NCI-H524 treated with DMSO at 0.1 percent for 48 hours (cell line): ENCODE measurements around the gene MARK3.
"Not testable (repeated sequence)": the region's sequence is repeated elsewhere in the genome, so short reads cannot be mapped to it uniquely, and the experiment has no call there.

Experiments
- DNase-seq: peaks from one replicate; lab custom pipeline; 2025; lab: John Stamatoyannopoulos, UW

Gene MARK3

DNA sequence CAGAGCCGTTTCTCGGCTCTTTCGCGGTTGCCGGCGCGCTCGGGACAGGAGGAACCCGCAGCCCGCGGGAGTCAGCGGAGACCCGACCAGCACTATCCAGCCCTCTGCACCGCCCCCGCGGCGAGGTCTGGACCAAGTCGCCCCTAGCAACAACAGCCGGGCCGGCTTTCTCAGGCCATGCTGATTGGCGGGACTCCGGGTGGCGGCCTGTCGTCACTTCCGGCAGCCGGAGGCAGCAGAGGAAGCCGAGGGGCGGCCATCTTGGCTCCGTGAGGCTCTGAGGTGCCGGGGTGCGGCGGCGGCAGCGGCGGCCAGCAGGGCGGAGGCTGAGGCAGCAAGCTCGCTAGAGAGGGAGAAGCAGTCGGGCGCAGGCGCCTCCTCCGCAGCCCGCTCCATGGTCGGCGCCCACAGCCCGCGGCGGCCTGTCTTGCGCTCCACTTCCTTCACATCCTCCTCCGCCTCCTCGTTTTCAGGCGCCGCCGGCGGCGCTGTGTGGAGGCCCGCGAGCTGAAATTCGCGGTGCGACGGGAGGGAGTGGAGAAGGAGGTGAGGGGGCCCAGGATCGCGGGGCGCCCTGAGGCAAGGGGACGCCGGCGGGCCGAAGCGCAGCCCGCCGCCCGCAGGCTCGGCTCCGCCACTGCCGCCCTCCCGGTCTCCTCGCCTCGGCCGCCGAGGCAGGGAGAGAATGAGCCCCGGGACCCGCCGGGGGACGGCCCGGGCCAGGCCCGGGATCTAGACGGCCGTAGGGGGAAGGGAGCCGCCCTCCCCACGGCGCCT, at the start of gene MARK3:
MARK3 (plus strand) TSS at position 264 of the 777 bp plus-strand sequence. CDS start 615 bp downstream, outside the sequence.
- DNase-seq, result peak; percentile 71

DNA sequence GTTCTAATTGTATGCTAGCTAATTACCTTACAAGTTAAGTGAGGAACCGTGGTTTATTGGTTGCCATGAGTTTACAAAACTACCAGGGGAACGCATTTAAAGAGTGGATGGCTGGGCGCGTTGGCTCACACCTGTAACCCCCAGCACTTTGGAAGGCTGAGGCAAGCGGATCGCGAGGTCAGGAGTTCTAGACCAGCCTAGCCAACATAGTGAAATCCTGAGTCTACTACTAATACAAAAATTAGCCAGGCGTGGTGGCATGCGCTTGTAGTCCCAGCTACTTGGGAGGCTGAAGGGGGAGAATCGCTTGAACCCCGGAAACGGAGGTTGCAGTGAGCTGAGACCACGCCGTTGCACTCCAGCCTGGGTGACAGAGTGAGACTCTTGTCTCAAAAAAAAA, 49.0 kb upstream of the MARK3 start:
- no peak for DNase-seq

DNA sequence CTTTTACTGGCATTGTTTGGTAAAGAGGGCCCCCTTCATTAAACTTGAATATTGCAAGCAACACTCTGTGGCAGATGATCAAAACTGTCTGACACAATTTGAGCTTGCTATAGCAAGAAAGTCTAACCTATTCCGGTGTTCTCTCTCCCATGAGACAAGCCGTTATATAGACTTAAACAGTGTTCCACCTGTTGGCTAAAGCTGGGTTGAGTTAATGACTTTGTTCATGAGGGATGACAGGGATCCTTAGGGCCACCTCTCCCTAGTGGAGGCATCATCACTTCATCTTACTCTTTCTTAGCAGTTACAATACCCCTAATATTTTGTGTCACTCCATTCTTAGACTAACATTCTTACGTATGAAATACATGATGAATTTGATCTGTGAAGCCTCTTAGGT, 47.4 kb upstream of the MARK3 start:
- DNase-seq, result no peak

DNA sequence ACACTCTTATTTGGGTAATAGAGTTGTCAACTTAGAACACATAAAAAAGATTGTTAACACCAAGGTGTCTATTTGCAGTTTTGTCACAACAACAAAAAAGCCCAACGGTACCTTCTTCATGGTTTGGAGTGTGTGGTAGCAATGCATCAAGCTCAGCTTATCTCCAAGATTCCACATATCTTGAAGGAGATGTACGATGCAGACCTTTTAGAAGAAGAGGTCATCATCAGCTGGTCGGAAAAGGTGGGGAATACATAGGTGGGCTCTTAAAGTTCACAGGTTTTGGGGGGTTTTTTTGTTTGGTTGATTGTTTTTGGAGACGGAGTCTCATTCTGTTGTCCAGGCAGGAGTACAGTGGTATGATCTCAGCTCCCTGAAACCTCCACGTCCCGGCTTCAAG, 45.7 kb upstream of the MARK3 start:
- DNase-seq, result no peak

DNA sequence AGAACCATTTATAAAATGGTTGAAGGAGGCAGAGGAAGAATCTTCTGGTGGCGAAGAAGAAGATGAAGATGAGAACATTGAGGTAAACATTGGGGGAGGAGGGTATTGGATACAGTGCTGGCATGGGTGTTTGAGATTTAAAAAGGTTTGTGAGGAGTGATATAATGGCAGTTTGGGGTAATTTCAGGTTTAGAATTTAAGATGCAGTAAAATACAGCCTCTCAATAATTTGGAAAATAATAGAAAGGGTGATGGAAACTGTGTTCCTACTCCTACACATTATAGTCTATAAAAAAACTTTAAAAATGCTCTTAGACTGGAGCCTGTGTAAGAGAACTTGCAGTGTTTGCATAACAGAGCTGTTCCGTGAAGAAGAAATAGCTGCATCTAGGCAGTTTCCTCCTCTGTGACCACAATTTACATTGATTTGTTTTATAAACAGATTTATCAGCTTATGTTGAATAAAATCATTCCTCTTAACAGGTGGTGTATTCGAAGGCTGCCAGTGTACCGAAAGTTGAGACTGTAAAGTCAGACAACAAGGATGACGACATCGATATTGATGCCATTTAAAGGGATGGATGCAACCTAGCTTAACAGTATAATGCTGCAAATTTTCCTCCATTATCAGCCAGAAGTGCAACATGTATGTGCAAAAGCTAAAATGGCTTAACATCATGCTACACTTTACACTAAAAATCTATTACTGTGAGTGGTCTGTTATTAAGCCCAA, 44.6 kb upstream of the MARK3 start:
- no peak for DNase-seq

DNA sequence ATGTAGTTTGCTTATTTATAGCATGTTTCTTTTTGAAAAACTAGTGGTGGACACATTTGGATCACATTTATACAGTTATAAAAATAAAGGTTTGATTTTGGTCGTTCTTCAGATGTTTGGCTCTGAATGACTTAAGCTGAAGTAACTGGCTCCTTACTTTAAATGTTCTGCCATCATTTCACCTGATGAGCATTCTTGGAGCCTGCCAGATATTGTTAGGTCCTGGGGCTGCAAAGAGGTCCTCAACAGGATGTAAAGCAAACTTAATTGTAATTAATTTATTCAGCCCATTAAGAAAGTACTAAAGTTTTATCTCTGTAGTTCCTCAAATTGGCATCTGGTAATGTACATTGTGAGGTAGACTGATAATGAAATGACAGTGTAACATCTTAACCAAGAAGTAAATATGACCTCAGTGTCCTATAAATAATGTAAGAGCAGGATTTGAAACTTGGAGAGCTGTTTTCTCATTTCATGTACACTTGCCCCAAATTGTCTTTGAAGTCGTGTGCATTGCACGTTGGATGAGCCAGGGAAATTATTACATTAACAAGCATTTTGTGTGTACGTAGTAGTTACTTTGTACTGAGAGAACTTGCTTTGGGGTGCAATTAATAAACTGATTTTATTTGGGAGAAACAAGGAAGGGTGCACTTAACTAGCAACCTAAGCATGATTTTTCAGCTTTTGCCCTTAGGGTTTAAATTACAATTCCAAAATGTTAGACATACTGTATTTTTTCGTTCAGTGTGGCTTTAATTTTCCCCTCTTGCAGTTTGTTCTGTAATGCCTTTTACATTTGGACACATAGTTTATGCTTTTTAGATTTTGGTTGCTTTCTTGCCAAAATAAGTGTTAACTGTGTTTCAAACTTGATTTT, 43.7 kb upstream of the MARK3 start:
- DNase-seq, result no peak

DNA sequence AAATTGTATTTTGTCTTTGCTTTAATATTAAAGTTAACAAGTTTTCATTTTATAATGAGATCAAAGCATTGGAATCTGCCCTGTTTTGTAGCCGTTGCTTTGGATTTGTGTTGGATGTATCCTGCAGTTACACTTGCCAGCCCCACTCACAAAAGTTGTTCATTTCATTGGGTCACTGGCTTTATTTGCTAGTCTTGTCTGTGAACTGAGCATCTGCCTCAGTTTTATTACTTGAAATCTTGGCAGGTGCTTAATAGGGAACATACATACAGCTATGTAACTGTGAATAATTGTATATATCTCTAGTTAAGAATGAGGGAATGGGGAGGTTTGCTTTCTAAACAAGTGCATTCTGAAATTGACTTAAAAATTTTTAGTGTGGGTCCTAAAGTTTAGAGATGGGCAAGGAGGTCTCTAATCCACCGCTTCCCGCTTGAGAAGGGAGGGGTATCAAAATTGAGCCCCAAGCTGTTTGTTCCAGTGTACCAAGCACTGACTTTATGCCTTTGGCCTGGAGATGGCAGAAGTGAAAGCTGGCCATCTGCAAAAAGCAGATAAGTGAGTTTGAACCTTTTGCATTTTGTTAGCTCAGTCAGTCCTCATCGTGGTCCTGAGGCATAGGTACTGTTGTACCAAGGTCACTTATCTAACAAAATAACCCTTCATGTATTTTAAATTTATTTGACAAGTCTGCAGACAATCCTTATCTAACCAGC, 41.9 kb upstream of the MARK3 start:
- no peak for DNase-seq

DNA sequence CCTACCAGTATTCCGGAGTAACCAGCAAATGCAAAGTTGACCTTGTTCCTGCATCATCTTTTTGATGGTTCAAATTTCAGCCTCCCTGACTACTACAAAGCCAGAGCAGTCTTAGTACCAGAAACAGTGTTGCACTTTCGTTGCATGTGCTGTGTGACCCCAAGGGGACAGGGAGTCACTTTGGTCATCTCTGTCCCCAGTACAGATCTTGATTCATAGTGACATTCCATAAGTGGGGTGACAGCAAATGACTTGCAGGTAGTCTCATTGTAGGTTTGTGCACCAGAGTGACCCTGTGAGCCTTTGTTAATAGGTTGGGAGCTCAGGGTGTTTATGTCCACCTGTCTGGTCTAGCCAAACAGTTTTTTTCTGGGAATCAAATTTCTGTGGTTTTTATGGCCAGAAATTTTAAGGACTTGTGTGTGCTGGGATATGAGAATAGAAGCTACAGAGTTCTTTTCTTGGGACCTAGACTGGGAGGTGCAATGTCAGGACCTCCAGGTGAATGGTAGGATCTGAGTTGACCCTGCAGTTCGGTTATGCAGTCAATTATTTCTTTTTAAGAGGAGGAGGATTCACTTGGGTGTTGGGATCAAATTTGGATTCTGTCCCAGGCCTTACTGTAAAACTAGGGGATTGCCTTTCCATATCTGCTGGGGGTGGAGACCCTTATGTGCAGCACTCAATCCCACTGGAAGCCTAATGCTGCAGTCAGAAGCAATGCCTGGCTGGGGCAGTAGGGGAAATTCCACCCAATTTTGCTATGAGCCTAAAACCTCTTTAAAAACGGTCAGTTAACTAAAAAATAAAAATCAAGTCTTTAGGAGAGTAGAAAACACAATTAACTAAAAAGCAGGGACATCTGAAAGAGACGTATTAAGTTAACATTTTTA, 41.1 kb upstream of the MARK3 start:
- no peak for DNase-seq

DNA sequence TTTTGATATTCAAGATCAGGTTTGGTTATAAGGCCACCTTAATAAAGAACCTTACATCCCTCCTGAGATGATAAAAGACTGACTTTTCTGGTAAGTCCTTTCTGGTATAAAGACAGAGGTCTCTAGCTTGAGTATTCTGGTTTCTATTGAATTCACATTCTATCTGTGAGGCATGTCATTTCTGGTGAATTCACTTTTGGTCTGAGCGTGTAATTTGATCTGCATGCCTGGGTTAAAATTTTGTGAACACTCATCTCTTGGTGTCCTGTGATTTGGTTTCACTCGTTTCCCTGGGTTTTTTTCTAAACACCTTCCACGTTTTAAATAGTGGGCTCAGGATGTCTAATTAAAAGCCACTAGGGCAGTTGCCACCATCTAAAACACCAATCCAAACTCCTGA, 38.9 kb upstream of the MARK3 start:
- no peak for DNase-seq

DNA sequence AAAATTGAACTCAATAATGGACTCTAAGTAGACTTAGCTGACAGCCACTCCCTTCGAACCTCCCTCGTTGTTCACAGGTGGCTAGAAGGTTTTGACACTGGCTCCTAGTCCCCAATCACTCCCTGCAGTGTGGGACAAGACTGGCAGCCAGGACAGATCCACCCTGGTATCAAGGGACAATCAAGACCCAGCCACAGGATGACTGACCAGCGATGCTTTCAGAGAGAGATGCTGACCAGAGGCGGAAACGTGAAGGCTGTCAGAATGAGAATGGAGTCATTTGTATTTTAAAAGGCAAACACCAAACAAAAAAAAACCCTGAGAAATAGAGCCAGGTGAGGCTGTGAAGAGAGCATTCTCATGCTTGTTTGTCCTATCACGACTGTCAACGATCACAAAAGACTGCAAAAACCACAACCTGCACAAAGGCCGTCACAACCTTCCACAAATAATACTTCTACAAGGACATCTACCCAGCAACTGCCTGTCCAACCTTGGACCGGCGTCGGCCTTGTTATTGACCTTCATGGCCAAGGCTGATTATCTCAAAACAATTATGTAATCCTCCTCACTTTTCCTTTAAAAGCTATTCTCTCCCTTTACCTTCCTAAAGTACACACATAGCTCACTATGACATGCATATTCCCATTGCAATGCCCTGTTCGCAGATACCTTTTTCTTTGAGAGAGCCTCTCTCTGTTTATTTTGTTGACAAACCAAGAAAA, 38.0 kb upstream of the MARK3 start:
- DNase-seq, result no peak

DNA sequence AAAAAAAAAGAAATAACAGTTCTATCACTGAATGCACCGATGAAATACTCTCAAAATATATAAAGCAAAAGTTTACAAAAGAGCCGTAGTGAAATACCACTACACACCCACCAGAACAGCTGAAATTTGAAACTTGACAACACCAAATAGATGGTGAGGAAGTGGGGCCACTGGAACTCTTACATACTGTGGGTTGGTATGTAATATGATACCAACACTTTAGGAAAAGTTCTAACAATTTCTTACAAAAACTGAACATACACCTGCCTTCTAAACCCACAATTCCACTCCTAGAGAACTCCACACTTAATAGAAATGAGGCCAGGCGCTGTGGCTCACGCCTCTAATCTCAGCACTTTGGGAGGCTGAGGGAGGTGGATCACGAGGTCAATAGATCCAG, 37.1 kb upstream of the MARK3 start:
- no peak for DNase-seq

DNA sequence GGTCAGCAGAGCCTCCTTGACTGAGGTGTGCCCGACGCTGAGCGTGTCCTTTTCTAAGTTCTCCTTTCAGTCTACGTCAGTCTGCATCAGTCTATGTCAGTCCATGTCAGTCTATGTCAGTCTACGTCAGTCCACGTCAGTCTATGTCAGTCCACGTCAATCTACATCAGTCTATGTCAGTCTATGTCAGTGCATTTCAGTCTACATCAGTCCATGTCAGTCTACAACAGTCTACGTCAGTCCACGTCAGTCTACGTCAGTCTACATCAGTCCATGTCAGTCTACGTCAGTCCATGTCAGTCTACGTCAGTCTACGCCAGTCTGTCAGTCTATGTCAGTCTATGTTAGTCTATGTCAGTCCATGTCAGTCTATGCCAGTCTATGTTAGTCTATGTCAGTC, 35.2 kb upstream of the MARK3 start:
- DNase-seq, result no peak

DNA sequence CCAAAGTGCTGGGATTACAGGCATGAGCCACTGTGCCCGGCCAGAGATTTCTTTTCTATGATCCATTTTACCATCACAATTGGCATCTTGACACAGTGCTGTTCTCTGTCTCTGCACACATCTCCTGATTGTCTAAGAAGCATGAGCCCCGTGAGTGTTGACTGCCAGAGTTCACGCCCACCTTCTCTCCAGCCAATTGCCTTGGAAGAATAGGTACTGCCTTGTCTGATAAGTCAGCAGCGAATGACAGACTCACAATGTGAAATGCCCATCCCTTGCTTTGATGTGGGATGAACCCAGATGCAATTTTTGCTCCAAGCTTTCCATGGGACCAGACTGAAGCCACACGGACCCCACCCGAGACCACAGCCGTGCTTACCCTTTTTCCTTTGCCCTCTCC, 31.9 kb upstream of the MARK3 start:
- DNase-seq, result no peak

DNA sequence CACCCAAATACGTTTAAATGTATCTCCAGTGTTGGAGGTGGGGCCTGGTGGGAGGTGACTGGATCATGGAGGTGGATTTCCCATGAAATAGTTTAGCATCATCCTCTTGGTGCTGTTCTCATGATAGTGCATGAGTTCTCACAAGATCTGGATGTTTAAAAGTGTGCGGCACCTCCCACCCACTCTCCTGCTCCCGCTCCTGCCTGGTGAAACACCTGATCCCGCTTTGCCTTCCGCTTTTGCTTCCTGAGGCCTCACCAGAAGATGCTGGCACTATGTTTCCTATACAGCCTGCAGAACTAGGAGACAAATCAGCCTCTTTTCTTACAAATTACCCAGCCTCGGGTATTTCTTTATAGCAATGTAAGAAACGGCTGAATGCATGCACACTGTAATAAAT, 31.1 kb upstream of the MARK3 start:
- no peak for DNase-seq

DNA sequence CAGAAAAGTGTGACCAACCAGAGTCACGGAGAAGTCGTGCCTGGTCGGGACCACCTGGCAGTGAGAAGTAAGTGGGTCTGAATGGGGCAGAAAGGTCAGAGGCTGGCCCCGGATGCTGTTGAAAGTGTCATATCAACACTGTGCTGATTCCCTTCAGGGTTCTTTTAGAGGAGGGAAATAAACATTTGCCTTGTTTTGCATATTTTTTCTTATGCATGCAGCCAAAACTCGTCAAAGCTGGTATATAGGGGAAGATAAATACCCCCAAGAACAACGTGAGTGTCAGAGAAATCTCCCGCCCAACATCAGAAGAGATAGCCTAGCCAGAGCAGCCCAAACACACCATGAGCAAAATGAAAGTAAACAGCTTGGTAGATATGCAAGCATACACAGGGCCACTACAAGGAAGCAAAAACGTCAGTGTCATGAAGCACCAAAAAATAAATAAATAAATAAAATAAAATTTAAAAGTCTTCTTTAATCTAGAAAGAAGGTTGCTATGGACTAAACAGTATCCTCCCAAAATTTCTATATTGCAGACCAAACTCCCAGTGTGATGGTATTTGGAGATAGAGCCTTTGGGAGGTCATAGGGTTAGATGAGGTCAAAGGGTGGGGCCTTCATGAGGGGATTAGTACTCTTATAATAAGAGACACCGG, 29.1 kb upstream of the MARK3 start:
- DNase-seq, result no peak

DNA sequence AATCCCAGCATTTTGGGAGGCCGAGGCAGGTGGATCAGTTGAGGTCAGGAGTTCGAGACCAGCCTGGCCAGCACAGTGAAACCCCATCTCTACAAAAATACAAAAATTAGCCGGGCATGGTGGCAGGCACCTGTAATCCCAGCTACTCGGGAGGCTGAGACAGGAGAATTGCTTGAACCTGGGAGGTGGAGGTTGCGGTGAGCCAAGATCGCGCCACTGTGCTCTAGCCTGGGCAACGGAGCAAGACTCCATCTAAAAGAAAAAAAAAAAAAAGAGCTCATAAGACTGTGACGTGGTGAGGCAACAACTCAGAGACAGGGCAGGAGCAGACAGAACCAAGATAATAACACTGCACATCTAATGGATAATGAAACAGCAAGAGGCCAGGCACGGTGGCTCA, 27.7 kb upstream of the MARK3 start:
- not testable (repeated sequence) for DNase-seq

DNA sequence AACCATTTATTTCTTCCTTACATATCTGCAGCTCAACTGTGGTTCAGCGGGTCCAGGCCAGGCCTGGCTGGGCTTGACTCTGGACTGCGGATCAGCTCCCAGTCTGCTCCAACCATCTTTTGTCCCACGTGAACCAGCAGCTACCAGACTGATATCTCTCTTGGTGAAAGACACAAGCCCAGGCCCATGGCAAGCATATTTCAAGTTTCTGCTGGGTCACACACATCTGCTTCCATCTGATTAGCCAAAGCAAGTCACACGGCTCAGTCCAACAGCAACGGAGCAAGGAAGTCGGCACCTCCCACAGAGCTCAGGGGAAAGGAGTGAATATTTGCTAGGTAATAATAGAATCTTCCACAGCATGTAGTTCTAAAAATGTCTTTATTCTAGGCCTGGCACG, 24.7 kb upstream of the MARK3 start:
- DNase-seq, result no peak

DNA sequence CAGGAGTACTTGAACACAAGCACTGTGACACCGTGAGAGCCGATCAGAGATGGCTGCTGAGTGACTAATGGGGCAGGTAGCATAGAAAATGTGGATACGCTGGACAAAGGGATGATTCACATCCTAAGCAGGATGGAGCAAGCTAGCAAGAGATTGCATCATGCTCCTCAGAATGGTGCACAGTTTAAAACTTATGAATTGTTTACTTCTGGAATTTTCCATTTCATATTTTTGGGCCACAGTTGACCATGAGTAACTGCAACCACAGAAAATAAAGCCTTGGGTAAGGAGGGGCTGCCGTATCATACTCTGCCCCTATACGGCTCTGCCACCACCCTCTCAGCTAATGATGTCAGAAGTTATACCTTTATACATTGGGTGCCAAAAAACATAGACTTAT, 23.3 kb upstream of the MARK3 start:
- DNase-seq, result no peak

DNA sequence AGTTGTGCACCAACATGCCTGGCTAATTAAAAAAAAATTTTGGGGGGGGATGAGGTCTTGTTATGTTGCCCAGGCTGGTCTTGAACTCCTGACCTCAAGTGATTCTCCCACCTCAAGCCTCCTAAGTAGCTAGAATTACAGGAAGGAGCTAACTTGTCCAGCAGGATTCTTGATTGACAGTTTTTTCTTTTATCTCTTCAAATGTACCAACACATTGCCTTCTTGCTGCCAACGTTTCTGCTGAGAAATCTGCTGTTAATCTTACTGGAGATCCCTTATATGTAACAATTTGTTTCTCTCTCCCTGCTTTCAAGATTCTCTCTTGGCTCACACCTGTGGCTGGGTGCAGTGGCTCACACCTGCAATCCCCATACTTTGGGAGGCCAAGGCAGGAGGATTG, 22.4 kb upstream of the MARK3 start:
- no peak for DNase-seq

DNA sequence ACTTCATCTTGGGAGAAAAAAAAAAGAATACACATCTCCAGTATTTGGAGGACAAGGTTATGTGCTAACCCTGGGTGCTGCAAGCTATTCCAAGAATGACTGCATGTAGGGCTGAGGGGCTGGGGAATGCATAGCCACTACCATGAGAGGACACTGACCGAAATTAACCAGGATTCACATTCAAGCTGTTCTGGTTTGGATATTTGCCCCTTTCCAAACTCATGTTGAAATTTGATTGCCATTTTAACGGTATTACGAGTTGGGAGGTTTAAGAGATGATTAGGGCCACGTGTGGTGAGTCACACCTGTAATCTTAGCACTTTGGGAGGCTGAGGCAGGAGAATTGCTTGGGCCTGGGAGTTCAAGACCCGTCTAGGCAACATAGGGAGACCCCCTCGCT, 18.5 kb upstream of the MARK3 start:
- DNase-seq, result no peak
